IPS DF 6.9 (cell line): ENCODE results near the gene APOBR.
A peak's percentile ranks its signal among the peaks of the same experiment; 100 is the strongest.

Experiments
- DNase-seq: peaks from one replicate; pipeline ENCODE4 v3.0.0-alpha.2; 2013; ENCODE audit warnings: low read depth, low spot score
- H3K27ac ChIP-seq: one replicate; pipeline ENCODE4 v1.5.1; 2013; ENCODE audit warnings: low read length, control low read depth
- H3K27me3 ChIP-seq: 2 replicates; pipeline ENCODE4 v1.6.1; 2013; ENCODE audit warnings: mild to moderate bottlenecking, low read length; ENCODE audit not compliant: control insufficient read depth, insufficient read depth
- H3K36me3 ChIP-seq: 2 replicates; pipeline ENCODE4 v1.6.1; 2013; ENCODE audit warnings: low read length; ENCODE audit not compliant: control insufficient read depth, insufficient read depth
- H3K4me1 ChIP-seq: 2 replicates; pipeline ENCODE4 v1.6.1; 2013; ENCODE audit warnings: low read length; ENCODE audit not compliant: control insufficient read depth, insufficient read depth
- H3K4me3 ChIP-seq: 2 replicates; pipeline ENCODE4 v1.5.1; 2013; ENCODE audit warnings: mild to moderate bottlenecking, low read length
- H3K9me3 ChIP-seq: 2 replicates; pipeline ENCODE4 v1.6.1; 2013; ENCODE audit warnings: low read length, inconsistent platforms; ENCODE audit not compliant: control insufficient read depth, insufficient read depth
- WGBS: extraction: QIAGEN DNeasy Blood & Tissue Kit; methylation state at CpG from one replicate; pipeline ENCODE4 v1.1.7; 2013; ENCODE audit warnings: mixed read lengths, missing lambda C conversion rate; ENCODE audit not compliant: insufficient read length, insufficient coverage; 5-methylcytosine and 5-hydroxymethylcytosine counted together

The APOBR gene

GRCh38 chr16:28529124-28529523 is 34.7 kb downstream of the APOBR start:
- no peaks in the 10 kb centered on the region for H3K36me3 ChIP-seq
- H3K9me3 ChIP-seq: no peaks in the 10 kb centered on the region
- no peak overlapping the region for H3K4me3 ChIP-seq
- H3K27ac ChIP-seq: no peak overlapping the region
- H3K27me3 ChIP-seq: no peaks in the 10 kb centered on the region
- H3K4me1 ChIP-seq: no peaks in the 10 kb centered on the region
- no peak for DNase-seq

- Histone ChIP-seq H3K4me1 (no peaks in the 10 kb centered on the region), H3K27me3 (no peaks in the 10 kb centered on the region), H3K9me3 (no peaks in the 10 kb centered on the region), H3K27ac (no peak overlapping the region), H3K36me3 (no peaks in the 10 kb centered on the region), H3K4me3 (no peak overlapping the region)
- WGBS: no CpG with 5 or more reads among the region's 9 CpGs
- peak; percentile 35 for DNase-seq
Observed at GRCh38 chr16:28531777-28532744, 37.6 kb downstream of the APOBR start.

- no CpG with 5 or more reads among the region's 5 CpGs for WGBS
- Histone ChIP-seq H3K27me3 (no peaks in the 10 kb centered on the region), H3K9me3 (no peaks in the 10 kb centered on the region), H3K27ac (no peak overlapping the region), H3K4me3 (no peak overlapping the region), H3K36me3 (no peaks in the 10 kb centered on the region), H3K4me1 (no peaks in the 10 kb centered on the region)
- no peak for DNase-seq
Observed at GRCh38 chr16:28532940-28533647, 38.7 kb downstream of the APOBR start.

GRCh38 chr16:28534542-28535373 is 40.3 kb downstream of the APOBR start:
- no peaks in the 10 kb centered on the region for H3K36me3 ChIP-seq
- no peak for DNase-seq
- WGBS: no CpG with 5 or more reads among the region's 5 CpGs

GRCh38 chr16:28537076-28537475 is 42.6 kb downstream of the APOBR start:
- no CpG with 5 or more reads among the region's 6 CpGs for WGBS
- H3K36me3 ChIP-seq: no peaks in the 10 kb centered on the region
- H3K27me3 ChIP-seq: no peaks in the 10 kb centered on the region
- no peaks in the 10 kb centered on the region for H3K4me1 ChIP-seq
- DNase-seq: no peak
- H3K4me3 ChIP-seq: no peak overlapping the region
- H3K9me3 ChIP-seq: no peaks in the 10 kb centered on the region
- H3K27ac ChIP-seq: no peak overlapping the region

More at GRCh38 chr16:28534542-28535373, 40.3 kb downstream of the APOBR start:
- Histone ChIP-seq H3K27ac (no peak overlapping the region), H3K9me3 (no peaks in the 10 kb centered on the region), H3K27me3 (no peaks in the 10 kb centered on the region), H3K4me3 (no peak overlapping the region), H3K4me1 (no peaks in the 10 kb centered on the region)

- Histone ChIP-seq H3K36me3 (no peaks in the 10 kb centered on the region), H3K4me1 (no peaks in the 10 kb centered on the region), H3K4me3 (no peak overlapping the region), H3K27me3 (no peaks in the 10 kb centered on the region), H3K27ac (no peak overlapping the region), H3K9me3 (no peaks in the 10 kb centered on the region)
- no peak for DNase-seq
- no CpG with 5 or more reads among the region's 13 CpGs for WGBS
Observed at GRCh38 chr16:28537964-28538732, 43.7 kb downstream of the APOBR start.

- no peaks in the 10 kb centered on the region for H3K4me1 ChIP-seq
Observed at GRCh38 chr16:28538733-28539596, 44.5 kb downstream of the APOBR start, which contains the start of gene NUPR1. NUPR1 (minus strand) TSS chr16:28538974; CDS start chr16:28538907, 67 bp downstream.

GRCh38 chr16:28540346-28540745 is 45.9 kb downstream of the APOBR start:
- Histone ChIP-seq H3K27me3 (no peaks in the 10 kb centered on the region), H3K4me1 (no peaks in the 10 kb centered on the region), H3K4me3 (no peak overlapping the region), H3K9me3 (no peaks in the 10 kb centered on the region), H3K27ac (no peak overlapping the region), H3K36me3 (no peaks in the 10 kb centered on the region)
- DNase-seq: no peak
- no CpG with 5 or more reads among the region's 3 CpGs for WGBS

More at GRCh38 chr16:28538733-28539596, 44.5 kb downstream of the APOBR start, which contains the start of gene NUPR1:
- Histone ChIP-seq H3K36me3 (no peaks in the 10 kb centered on the region), H3K27ac (no peak within 1 kb of the TSS), H3K27me3 (no peaks in the 10 kb centered on the region), H3K9me3 (no peaks in the 10 kb centered on the region), H3K4me3 (no peak within 1 kb of the TSS)
- no CpG with 5 or more reads among the region's 22 CpGs for WGBS
- no peak for DNase-seq

- Histone ChIP-seq H3K4me1 (no peaks in the 10 kb centered on the region), H3K27me3 (no peaks in the 10 kb centered on the region), H3K27ac (no peak overlapping the region), H3K9me3 (no peaks in the 10 kb centered on the region), H3K4me3 (no peak overlapping the region), H3K36me3 (no peaks in the 10 kb centered on the region)
- WGBS: no CpG with 5 or more reads among the region's 7 CpGs
- no peak for DNase-seq
Observed at GRCh38 chr16:28542646-28543045, 48.2 kb downstream of the APOBR start.
